Measurements from ENCODE around the gene TMA7.

Gene TMA7

DNA sequence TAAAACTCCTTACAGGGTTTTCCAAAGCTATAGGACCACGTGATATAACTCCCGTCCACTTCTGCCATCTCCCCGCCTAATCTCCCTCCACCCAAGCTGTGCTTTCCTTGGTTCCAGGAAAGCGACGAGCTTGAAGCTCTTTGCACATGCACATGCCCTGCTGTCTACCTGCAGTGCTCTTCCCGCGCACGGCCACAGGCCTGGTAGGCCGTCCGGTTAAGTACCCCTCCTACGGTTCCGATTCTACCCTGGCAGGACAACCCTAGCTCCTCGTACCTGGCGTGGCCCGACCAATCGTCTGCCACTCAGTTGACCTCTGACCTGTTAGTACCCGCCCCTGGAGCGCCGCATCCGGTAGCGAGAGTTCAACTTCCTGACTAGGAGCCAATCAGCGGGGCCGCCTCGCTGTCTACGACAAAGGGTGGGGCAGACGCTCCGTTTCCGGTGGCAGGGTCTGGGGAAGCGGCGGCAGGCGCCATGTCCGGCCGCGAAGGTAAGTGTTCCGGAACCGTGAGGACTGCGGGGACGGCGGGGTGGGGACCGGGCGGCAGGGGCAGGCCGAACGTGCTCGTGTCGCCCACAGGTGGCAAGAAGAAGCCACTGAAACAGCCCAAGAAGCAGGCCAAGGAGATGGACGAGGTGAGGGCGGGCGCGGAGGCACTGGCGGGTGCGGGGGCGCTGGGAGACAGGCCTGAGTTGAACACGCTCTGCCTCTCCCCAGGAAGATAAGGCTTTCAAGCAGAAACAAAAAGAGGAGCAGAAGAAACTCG, at the start of gene TMA7, which contains the start of gene CCDC51:
Gene TMA7 (plus strand): TSS at position 438 of the 770 bp plus-strand sequence. CDS start 40 bp downstream, at position 478.
Gene CCDC51 (minus strand): TSS at position 300 of the 770 bp plus-strand sequence. CDS start 4,991 bp downstream, outside the sequence.
- no peaks in the 10 kb centered on the region for H3K4me1 ChIP-seq (ENCODE audit: control insufficient read depth, insufficient read depth, low read length)
- ChIA-PET POLR2A (interaction anchor here (0.6 to 1.7 kb wide), 15 partner anchors 10 to 252 kb away, joined by 3 to 13 read pairs (median 5); partner anchors contain the start of genes CAMP, CDC25A, PFKFB4 and PLXNB1), CTCF (interaction anchor here (0.7 to 2.8 kb wide), 4 partner anchors 10 to 246 kb away, joined by 3 to 15 read pairs (median 7); partner anchors contain the start of genes PLXNB1 and SLC26A6)
- peak within 1 kb of the TSS; percentile 67 for H3K27ac ChIP-seq (ENCODE audit: extremely low read depth, low read depth, low read length)
- H3K4me3 ChIP-seq (ENCODE audit: low read depth, low read length), result peak within 1 kb of the TSS; percentile 84
- no peaks in the 10 kb centered on the region for H3K9me3 ChIP-seq (ENCODE audit: control insufficient read depth, insufficient read depth, low read depth, low read length)
- peaks cover 14 to 34% of the 10 kb centered on the region in 2 experiments; a peak in 2 of 3 replicates for H3K36me3 ChIP-seq (ENCODE audit: control insufficient read depth in 2 of 2, insufficient read depth in 1 of 2, low read length in 2 of 2)
- TF ChIP-seq ZNF202 (tag by site-specific recombination; IDR thresholded peaks at IDR 0.05; ENCODE audit: borderline replicate concordance) (no peak), ZNF654 (tag by site-specific recombination; IDR thresholded peaks at IDR 0.05; ENCODE audit: low read depth) (no peak), ZNF560 (tag by site-specific recombination; IDR thresholded peaks at IDR 0.05; ENCODE audit: borderline replicate concordance) (no peak), ZNF600 (tag by site-specific recombination; IDR thresholded peaks at IDR 0.05) (peak; percentile 93), ZNF658 (tag by site-specific recombination; IDR thresholded peaks at IDR 0.05) (no peak), ZNF335 (tag by site-specific recombination; conservative IDR thresholded peaks at IDR 0.05) (peak; percentile 84), SP2 (tag by site-specific recombination; IDR thresholded peaks at IDR 0.05) (peak; percentile 99), SALL2 (tag by site-specific recombination; IDR thresholded peaks at IDR 0.05; ENCODE audit: borderline replicate concordance) (no peak), ZNF341 (tag by site-specific recombination; IDR thresholded peaks at IDR 0.05; ENCODE audit: low read depth) (peak; percentile 44; the same call in 1 of the 2 replicates), YY1 (tag by site-specific recombination; IDR thresholded peaks at IDR 0.05) (peak; percentile 70; the same call in 1 of the 2 replicates), KLF1 (tag by site-specific recombination; IDR thresholded peaks at IDR 0.05) (peak; percentile 58), SP7 (tag by site-specific recombination; IDR thresholded peaks at IDR 0.05) (peak; percentile 28; the same call in 1 of the 2 replicates), KLF8 (tag by site-specific recombination; IDR thresholded peaks at IDR 0.05) (peak; percentile 62; the same call in 1 of the 2 replicates), MYNN (tag by site-specific recombination; IDR thresholded peaks at IDR 0.05; ENCODE audit: borderline replicate concordance) (no peak), ZNF239 (tag by site-specific recombination; IDR thresholded peaks at IDR 0.05) (no peak), ZNF544 (tag by site-specific recombination; IDR thresholded peaks at IDR 0.05) (no peak), ZSCAN30 (tag by site-specific recombination; IDR thresholded peaks at IDR 0.05) (no peak)
- TF ChIP-seq, protein P1, sequence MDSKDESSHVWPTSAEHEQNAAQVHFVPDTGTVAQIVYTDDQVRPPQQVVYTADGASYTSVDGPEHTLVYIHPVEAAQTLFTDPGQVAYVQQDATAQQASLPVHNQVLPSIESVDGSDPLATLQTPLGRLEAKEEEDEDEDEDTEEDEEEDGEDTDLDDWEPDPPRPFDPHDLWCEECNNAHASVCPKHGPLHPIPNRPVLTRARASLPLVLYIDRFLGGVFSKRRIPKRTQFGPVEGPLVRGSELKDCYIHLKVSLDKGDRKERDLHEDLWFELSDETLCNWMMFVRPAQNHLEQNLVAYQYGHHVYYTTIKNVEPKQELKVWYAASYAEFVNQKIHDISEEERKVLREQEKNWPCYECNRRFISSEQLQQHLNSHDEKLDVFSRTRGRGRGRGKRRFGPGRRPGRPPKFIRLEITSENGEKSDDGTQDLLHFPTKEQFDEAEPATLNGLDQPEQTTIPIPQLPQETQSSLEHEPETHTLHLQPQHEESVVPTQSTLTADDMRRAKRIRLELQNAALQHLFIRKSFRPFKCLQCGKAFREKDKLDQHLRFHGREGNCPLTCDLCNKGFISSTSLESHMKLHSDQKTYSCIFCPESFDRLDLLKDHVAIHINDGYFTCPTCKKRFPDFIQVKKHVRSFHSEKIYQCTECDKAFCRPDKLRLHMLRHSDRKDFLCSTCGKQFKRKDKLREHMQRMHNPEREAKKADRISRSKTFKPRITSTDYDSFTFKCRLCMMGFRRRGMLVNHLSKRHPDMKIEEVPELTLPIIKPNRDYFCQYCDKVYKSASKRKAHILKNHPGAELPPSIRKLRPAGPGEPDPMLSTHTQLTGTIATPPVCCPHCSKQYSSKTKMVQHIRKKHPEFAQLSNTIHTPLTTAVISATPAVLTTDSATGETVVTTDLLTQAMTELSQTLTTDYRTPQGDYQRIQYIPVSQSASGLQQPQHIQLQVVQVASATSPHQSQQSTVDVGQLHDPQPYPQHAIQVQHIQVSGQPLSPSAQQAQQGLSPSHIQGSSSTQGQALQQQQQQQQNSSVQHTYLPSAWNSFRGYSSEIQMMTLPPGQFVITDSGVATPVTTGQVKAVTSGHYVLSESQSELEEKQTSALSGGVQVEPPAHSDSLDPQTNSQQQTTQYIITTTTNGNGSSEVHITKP (tag by site-specific recombination; IDR thresholded peaks at IDR 0.05), result peak; percentile 73
- TF ChIP-seq, protein P2, sequence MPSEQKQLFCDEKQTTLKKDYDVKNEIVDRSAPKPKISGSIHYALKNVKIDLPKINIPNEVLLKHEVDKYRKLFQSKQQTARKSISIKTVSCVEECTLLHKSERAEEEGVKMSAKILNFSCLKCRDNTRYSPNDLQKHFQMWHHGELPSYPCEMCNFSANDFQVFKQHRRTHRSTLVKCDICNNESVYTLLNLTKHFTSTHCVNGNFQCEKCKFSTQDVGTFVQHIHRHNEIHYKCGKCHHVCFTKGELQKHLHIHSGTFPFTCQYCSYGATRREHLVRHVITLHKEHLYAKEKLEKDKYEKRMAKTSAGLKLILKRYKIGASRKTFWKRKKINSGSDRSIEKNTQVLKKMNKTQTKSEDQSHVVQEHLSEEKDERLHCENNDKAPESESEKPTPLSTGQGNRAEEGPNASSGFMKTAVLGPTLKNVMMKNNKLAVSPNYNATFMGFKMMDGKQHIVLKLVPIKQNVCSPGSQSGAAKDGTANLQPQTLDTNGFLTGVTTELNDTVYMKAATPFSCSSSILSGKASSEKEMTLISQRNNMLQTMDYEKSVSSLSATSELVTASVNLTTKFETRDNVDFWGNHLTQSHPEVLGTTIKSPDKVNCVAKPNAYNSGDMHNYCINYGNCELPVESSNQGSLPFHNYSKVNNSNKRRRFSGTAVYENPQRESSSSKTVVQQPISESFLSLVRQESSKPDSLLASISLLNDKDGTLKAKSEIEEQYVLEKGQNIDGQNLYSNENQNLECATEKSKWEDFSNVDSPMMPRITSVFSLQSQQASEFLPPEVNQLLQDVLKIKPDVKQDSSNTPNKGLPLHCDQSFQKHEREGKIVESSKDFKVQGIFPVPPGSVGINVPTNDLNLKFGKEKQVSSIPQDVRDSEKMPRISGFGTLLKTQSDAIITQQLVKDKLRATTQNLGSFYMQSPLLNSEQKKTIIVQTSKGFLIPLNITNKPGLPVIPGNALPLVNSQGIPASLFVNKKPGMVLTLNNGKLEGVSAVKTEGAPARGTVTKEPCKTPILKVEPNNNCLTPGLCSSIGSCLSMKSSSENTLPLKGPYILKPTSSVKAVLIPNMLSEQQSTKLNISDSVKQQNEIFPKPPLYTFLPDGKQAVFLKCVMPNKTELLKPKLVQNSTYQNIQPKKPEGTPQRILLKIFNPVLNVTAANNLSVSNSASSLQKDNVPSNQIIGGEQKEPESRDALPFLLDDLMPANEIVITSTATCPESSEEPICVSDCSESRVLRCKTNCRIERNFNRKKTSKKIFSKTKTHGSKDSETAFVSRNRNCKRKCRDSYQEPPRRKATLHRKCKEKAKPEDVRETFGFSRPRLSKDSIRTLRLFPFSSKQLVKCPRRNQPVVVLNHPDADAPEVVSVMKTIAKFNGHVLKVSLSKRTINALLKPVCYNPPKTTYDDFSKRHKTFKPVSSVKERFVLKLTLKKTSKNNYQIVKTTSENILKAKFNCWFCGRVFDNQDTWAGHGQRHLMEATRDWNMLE (tag by site-specific recombination; conservative IDR thresholded peaks at IDR 0.05; ENCODE audit: low read depth), result peak; percentile 94
- TF ChIP-seq, protein P3, sequence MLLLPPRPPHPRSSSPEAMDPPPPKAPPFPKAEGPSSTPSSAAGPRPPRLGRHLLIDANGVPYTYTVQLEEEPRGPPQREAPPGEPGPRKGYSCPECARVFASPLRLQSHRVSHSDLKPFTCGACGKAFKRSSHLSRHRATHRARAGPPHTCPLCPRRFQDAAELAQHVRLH (tag by site-specific recombination; IDR thresholded peaks at IDR 0.05), result peak; percentile 100
- TF ChIP-seq, protein P4, sequence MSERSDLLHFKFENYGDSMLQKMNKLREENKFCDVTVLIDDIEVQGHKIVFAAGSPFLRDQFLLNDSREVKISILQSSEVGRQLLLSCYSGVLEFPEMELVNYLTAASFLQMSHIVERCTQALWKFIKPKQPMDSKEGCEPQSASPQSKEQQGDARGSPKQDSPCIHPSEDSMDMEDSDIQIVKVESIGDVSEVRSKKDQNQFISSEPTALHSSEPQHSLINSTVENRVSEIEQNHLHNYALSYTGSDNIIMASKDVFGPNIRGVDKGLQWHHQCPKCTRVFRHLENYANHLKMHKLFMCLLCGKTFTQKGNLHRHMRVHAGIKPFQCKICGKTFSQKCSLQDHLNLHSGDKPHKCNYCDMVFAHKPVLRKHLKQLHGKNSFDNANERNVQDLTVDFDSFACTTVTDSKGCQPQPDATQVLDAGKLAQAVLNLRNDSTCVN (tag by site-specific recombination; optimal IDR thresholded peaks at IDR 0.05), result peak; percentile 59
- TF ChIP-seq, protein P5, sequence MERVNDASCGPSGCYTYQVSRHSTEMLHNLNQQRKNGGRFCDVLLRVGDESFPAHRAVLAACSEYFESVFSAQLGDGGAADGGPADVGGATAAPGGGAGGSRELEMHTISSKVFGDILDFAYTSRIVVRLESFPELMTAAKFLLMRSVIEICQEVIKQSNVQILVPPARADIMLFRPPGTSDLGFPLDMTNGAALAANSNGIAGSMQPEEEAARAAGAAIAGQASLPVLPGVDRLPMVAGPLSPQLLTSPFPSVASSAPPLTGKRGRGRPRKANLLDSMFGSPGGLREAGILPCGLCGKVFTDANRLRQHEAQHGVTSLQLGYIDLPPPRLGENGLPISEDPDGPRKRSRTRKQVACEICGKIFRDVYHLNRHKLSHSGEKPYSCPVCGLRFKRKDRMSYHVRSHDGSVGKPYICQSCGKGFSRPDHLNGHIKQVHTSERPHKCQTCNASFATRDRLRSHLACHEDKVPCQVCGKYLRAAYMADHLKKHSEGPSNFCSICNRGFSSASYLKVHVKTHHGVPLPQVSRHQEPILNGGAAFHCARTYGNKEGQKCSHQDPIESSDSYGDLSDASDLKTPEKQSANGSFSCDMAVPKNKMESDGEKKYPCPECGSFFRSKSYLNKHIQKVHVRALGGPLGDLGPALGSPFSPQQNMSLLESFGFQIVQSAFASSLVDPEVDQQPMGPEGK (tag by site-specific recombination; IDR thresholded peaks at IDR 0.05), result peak; percentile 51; the same call in 1 of the 2 replicates
